H1 (cell line): Measurements from ENCODE around the gene LYZ. TPM values are rescaled to one million over a fixed set of nuclear protein-coding genes. Genes with fewer than 3 reads are reported as not detected.

Experiments
- HDAC2 ChIP-seq, 2 experiments: fragments of 300-600 bp in 1 of 2; sonication (generic) in 1 of 2; IDR thresholded peaks; 2 replicates each; pipeline ENCODE4 v1.6.1; 2011 to 2012; ENCODE audit warnings: low read depth in 2 of 2, low read length in 2 of 2, mild to moderate bottlenecking in 2 of 2, moderate library complexity in 2 of 2, borderline replicate concordance in 1 of 2, inconsistent platforms in 1 of 2
- RBBP5 ChIP-seq: IDR thresholded peaks from 2 replicates; pipeline ENCODE4 v1.7.1; 2012; ENCODE audit warnings: low read depth, mild to moderate bottlenecking, inconsistent platforms, low read length, moderate library complexity, borderline replicate concordance
- polyA plus RNA-seq, 7 experiments: library from polyadenylated mRNA; depleted of rRNA in 3 of 7; stranded (reverse) in 5 of 7; unstranded in 2 of 7; fragments of >200 nt in 5 of 7; fragments of 200-250 nt in 2 of 7; gene quantifications; 1 replicate in 5 of 7; 2 replicates in 1 of 7; 4 replicates in 1 of 7; pipeline versions ENCODE4 v1.2.1 to v1.2.3, GENCODE V29; 2011 to 2013; ENCODE audit warnings: missing spikeins in 2 of 7, mixed read lengths in 2 of 7
- total RNA-seq: library from RNA; stranded (reverse); fragmentation: NEBNext Ultra II Directional; extraction: Animal tissue kit (Norgen Biotek cat#: 25700); gene quantifications from 2 replicates; pipeline ENCODE4 v1.2.1, GENCODE V29; 2021

The LYZ gene
- total and polyA plus RNA-seq, 2 of the 8 experiments (the other 6 are each of a cell fraction or from before 2014, with no cell fraction given), result not detected

- TF ChIP-seq HDAC2 (IDR thresholded peaks at IDR 0.05; ENCODE audit: borderline replicate concordance in 1 of 2, low read depth in 2 of 2, low read length in 2 of 2) (no peak), RBBP5 (no peak)
Observed at GRCh38 chr12:69352904-69353303, 4.7 kb downstream of the LYZ start (continued).
